ENCODE results near the gene COTL1. TPM values are rescaled to one million over a fixed set of nuclear protein-coding genes. Genes with fewer than 3 reads are reported as not detected.

Gene COTL1
- total and polyA plus RNA-seq, 9 of the 15 experiments (the other 6 are each of a cell fraction or from before 2014, with no cell fraction given): 27.7 to 185 (median 72.5) TPM

DNA sequence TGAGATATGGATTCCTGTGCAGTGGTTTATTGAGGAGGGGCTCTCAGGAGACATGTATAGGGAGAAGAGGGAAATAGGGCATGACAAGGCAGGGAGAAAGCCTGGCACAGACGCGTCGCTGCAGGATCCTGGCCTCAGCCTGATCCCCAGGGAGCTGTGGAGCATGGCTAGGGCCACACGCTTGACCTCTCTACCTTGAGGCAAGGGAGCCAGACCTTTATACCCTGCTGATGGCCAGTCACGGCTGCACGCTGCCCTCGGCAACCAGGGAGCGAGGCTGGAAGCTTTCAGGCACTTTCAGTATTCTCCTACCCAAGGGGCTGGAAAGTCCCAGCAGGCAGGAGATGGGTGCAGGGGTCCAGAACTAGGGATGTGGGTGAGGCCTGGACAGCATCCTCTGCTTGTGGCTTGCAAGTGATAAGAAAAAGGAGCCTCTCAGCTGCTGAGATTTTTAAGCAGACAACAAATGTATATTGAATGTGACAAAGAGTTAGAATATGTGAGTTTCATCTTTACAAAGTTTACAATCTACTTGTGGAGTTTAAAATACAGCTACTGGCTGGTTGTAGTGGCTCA lies 20.4 kb upstream of the COTL1 start:
- H3K27me3 ChIP-seq (ENCODE audit: control insufficient read depth in 2 of 2, insufficient read depth in 2 of 2, low read length in 2 of 2): peaks cover 0 to 3% of the 10 kb centered on the region in 2 experiments; a peak in 1 of 5 replicates
- CTCF ChIA-PET (ENCODE audit: low intra/inter-chr PET ratio): no interaction called here
- no TSS peak for BruUV-seq (replicated peaks)
- H2AFZ ChIP-seq (ENCODE audit: low read depth, low read length): no peak overlapping the region
- H3K4me3 ChIP-seq: no peak overlapping the region
- intact Hi-C loops (cut with micrococcal nuclease): no loop called here
- H3K79me2 ChIP-seq (ENCODE audit: control insufficient read depth, insufficient read depth, low read length): no peaks in the 10 kb centered on the region
- WGBS (ENCODE audit: insufficient coverage, low coverage, missing lambda C conversion rate): 31% methylated on average over 8 of the region's 8 CpGs
- peaks cover 6 to 11% of the 10 kb centered on the region in 2 experiments; a peak in 4 of 5 replicates for H3K4me1 ChIP-seq (replicated peaks in 1 of 2; ENCODE audit: control insufficient read depth in 2 of 2, insufficient read depth in 2 of 2, low read length in 2 of 2)
- FAIRE-seq: no peak
- H3K4me2 ChIP-seq (ENCODE audit: insufficient read depth, low read length): no peak overlapping the region
- POLR2A ChIA-PET: interaction anchor here (0.7 to 1.7 kb wide), 2 partner anchors 9 to 184 kb away, joined by 3 to 8 read pairs; no protein-coding TSS in a partner anchor
- ATAC-seq: no peak
- H3K9me1 ChIP-seq (ENCODE audit: control insufficient read depth, insufficient read depth, low read length): no peaks in the 10 kb centered on the region
- H3K27ac ChIP-seq (ENCODE audit: extremely low read depth, low read depth, low read length): no peak overlapping the region
- no peaks in the 10 kb centered on the region for H3K9me3 ChIP-seq (replicated peaks; ENCODE audit: control insufficient read depth, insufficient read depth, low read depth, low read length)
- no peaks in the 10 kb centered on the region for H4K20me1 ChIP-seq (replicated peaks; ENCODE audit: control insufficient read depth, insufficient read depth, low read length)
- in situ Hi-C loops (cut with MboI): no loop called here
- H3K9ac ChIP-seq (ENCODE audit: insufficient read depth in 1 of 2, low read depth in 2 of 2, low read length in 2 of 2): 0 out of 4 replicates have a peak overlapping the region, but pooled peaks of 1 of the 2 experiments have one; percentile 28
- DNase-seq (ENCODE audit: extremely low read depth in 1 of 4, low spot score in 3 of 4): no peak
- H3K36me3 ChIP-seq (ENCODE audit: control insufficient read depth, insufficient read depth, low read length): no peaks in the 10 kb centered on the region
- no peak for TF ChIP-seq FOS (IDR thresholded peaks at IDR 0.05; ENCODE audit: extremely low read depth, insufficient read length)
- no peak for TF ChIP-seq KAT8 (IDR thresholded peaks at IDR 0.05; ENCODE audit: low read depth)
- TF ChIP-seq ZHX1 (conservative IDR thresholded peaks at IDR 0.05; ENCODE audit: low read length): no peak
- no peak for TF ChIP-seq PTRF (tag; IDR thresholded peaks at IDR 0.05)
- no peak for TF ChIP-seq ZNF174 (CRISPR knock-in tag; IDR thresholded peaks at IDR 0.05)
- TF ChIP-seq CBX1 (IDR thresholded peaks at IDR 0.05; ENCODE audit: low read depth): no peak
- TF ChIP-seq YBX1 (IDR thresholded peaks at IDR 0.05): no peak
- no peak for TF ChIP-seq SRSF9 (IDR thresholded peaks at IDR 0.05; ENCODE audit: borderline replicate concordance, low read depth, low read length)
- TF ChIP-seq MCM3 (IDR thresholded peaks at IDR 0.05): no peak
- TF ChIP-seq RBFOX2 (IDR thresholded peaks at IDR 0.05; ENCODE audit: low read depth, low read length): no peak
- no peak for TF ChIP-seq HDAC2 (IDR thresholded peaks at IDR 0.05)
- TF ChIP-seq ZFPM2 (CRISPR knock-in tag; IDR thresholded peaks at IDR 0.05): no peak
- TF ChIP-seq TSC22D4 (tag; IDR thresholded peaks at IDR 0.05): no peak
- TF ChIP-seq, protein P1, sequence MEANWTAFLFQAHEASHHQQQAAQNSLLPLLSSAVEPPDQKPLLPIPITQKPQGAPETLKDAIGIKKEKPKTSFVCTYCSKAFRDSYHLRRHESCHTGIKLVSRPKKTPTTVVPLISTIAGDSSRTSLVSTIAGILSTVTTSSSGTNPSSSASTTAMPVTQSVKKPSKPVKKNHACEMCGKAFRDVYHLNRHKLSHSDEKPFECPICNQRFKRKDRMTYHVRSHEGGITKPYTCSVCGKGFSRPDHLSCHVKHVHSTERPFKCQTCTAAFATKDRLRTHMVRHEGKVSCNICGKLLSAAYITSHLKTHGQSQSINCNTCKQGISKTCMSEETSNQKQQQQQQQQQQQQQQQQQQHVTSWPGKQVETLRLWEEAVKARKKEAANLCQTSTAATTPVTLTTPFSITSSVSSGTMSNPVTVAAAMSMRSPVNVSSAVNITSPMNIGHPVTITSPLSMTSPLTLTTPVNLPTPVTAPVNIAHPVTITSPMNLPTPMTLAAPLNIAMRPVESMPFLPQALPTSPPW (CRISPR knock-in tag; IDR thresholded peaks at IDR 0.05): no peak
- TF ChIP-seq ZBTB49 (CRISPR knock-in tag; IDR thresholded peaks at IDR 0.05; ENCODE audit: borderline replicate concordance): no peak

All from K562 (cell line).